Measurements from ENCODE around the gene GPR31.

Gene GPR31

GRCh38 chr6:167139761-167140160 is 18.0 kb downstream of the GPR31 start:
- no peak for DNase-seq (ENCODE audit: low spot score)

- DNase-seq (ENCODE audit: low spot score) = no peak
Observed at GRCh38 chr6:167137881-167138280, 19.9 kb downstream of the GPR31 start.

- DNase-seq (ENCODE audit: low spot score) = no peak
Observed at GRCh38 chr6:167137081-167137480, 20.7 kb downstream of the GPR31 start.

- peak; percentile 25 for DNase-seq (ENCODE audit: low spot score)
Observed at GRCh38 chr6:167136376-167136775, 21.4 kb downstream of the GPR31 start.

GRCh38 chr6:167134448-167135328 is 23.1 kb downstream of the GPR31 start:
- no peak for DNase-seq (ENCODE audit: low spot score)

GRCh38 chr6:167130712-167131684 is 26.8 kb downstream of the GPR31 start:
- DNase-seq (ENCODE audit: low spot score) = peak; percentile 49

- DNase-seq (ENCODE audit: low spot score) = no peak
Observed at GRCh38 chr6:167130008-167130677, 27.6 kb downstream of the GPR31 start.

GRCh38 chr6:167129562-167129961 is 28.2 kb downstream of the GPR31 start:
- DNase-seq (ENCODE audit: low spot score) = no peak

- no peak for DNase-seq (ENCODE audit: low spot score)
Observed at GRCh38 chr6:167129159-167129558, 28.6 kb downstream of the GPR31 start.

GRCh38 chr6:167127785-167128531 is 29.8 kb downstream of the GPR31 start:
- no peak for DNase-seq (ENCODE audit: low spot score)

GRCh38 chr6:167125855-167126349 is 31.9 kb downstream of the GPR31 start:
- no peak for DNase-seq (ENCODE audit: low spot score)

- no peak for DNase-seq (ENCODE audit: low spot score)
Observed at GRCh38 chr6:167125410-167125809, 32.4 kb downstream of the GPR31 start.

- no peak for DNase-seq (ENCODE audit: low spot score)
Observed at GRCh38 chr6:167124753-167125152, 33.0 kb downstream of the GPR31 start.

- DNase-seq (ENCODE audit: low spot score) = no peak
Observed at GRCh38 chr6:167122827-167123657, 34.7 kb downstream of the GPR31 start, which contains the start of gene CCR6. CCR6 (plus strand) TSS chr6:167123096; CDS start chr6:167136135, 13,039 bp downstream.

- no peak for DNase-seq (ENCODE audit: low spot score)
Observed at GRCh38 chr6:167122041-167122826, 35.5 kb downstream of the GPR31 start.

- no peak for DNase-seq (ENCODE audit: low spot score)
Observed at GRCh38 chr6:167121335-167121841, 36.4 kb downstream of the GPR31 start.

GRCh38 chr6:167120583-167120903 is 37.2 kb downstream of the GPR31 start:
- DNase-seq (ENCODE audit: low spot score) = no peak

GRCh38 chr6:167119670-167120582 is 37.9 kb downstream of the GPR31 start:
- peak; percentile 23 for DNase-seq (ENCODE audit: low spot score)

Data from SW480 (cell line).